Lower lobe of right lung (tissue), 2 donors: ENCODE measurements around the gene CYP4Z1. TPM values are rescaled to one million over a fixed set of nuclear protein-coding genes. Genes with fewer than 3 reads are reported as not detected.

ENCODE experiments used
- ATAC-seq, 2 donors: fragments of 200-7000 bp; cut with Tn5 transposase; one replicate each; pipeline ENCODE4 v1.9.1; 2020 to 2022; ENCODE audit warnings: mild to moderate bottlenecking in 2 of 2, moderate library complexity in 2 of 2
- DNase-seq: peaks from one replicate; pipeline ENCODE4 v3.0.0-alpha.2; 2020
- H3K27ac ChIP-seq: fragments of 200-600 bp; one replicate; pipeline ENCODE4 v1.8.0; 2022
- H3K27me3 ChIP-seq: fragments of 200-600 bp; one replicate; pipeline ENCODE4 v1.8.0; 2022; ENCODE audit warnings: low read depth
- H3K36me3 ChIP-seq: fragments of 200-600 bp; one replicate; pipeline ENCODE4 v1.8.0; 2022; ENCODE audit warnings: mild to moderate bottlenecking
- H3K4me1 ChIP-seq: fragments of 200-600 bp; one replicate; pipeline ENCODE4 v1.8.0; 2022
- H3K4me3 ChIP-seq: fragments of 200-600 bp; one replicate; pipeline ENCODE4 v1.8.0; 2022; ENCODE audit warnings: mild to moderate bottlenecking
- H3K9me3 ChIP-seq: fragments of 200-600 bp; one replicate; pipeline ENCODE4 v1.8.0; 2022
- intact Hi-C: fragments of 100-400 bp; cut with DNase I; formaldehyde crosslinking; loops from one replicate; pipeline ENCODE4 v1.11.0; 2022
- long read RNA-seq: library from polyadenylated mRNA; unstranded; transcript quantifications from one replicate; pipeline ENCODE4 v2.0.0, GENCODE V29; 2021
- total RNA-seq: library from RNA; stranded (reverse); fragmentation: NEBNext Ultra II Directional; extraction: Animal tissue kit (Norgen Biotek cat#: 25700); gene quantifications from one replicate; pipeline ENCODE4 v1.2.1, GENCODE V29; 2021
- TF ChIP-seq, protein P1 (sequence below): fragments of 200-600 bp; IDR thresholded peaks from one replicate; pipeline ENCODE4 v1.8.0; 2022; ENCODE audit warnings: antibody characterized with exemption, mild to moderate bottlenecking
- donor health status: DM: no; HTN: yes; CAD: no; lungs with severe emphysema.

The CYP4Z1 gene, protein sequence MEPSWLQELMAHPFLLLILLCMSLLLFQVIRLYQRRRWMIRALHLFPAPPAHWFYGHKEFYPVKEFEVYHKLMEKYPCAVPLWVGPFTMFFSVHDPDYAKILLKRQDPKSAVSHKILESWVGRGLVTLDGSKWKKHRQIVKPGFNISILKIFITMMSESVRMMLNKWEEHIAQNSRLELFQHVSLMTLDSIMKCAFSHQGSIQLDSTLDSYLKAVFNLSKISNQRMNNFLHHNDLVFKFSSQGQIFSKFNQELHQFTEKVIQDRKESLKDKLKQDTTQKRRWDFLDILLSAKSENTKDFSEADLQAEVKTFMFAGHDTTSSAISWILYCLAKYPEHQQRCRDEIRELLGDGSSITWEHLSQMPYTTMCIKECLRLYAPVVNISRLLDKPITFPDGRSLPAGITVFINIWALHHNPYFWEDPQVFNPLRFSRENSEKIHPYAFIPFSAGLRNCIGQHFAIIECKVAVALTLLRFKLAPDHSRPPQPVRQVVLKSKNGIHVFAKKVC
- total RNA-seq = 1.4 TPM
- long read RNA-seq, partial matches to known transcripts = 0 of 1 reads
- long read RNA-seq, other reads (novel, unspliced or antisense) = 1 of 1 reads

DNA sequence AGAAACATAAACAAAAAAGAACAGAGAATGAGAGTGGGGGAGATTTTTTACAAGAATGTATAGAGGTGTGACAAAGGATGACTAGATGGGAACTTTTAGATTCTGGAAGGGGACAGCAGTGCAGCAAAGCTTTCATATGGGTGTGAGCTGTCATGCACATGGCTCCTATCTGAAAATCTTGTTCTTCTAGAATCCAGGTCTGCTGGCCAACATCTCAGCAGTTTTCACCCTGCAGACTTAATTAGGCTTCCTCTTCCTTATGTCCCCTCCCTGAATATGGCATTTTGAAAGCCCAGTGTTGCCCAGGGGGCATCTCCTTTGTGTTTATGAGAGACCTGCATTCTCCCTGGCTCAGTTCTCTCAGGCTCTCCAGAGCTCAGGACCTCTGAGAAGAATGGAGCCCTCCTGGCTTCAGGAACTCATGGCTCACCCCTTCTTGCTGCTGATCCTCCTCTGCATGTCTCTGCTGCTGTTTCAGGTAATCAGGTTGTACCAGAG, at the start of gene CYP4Z1:
CYP4Z1 (plus strand) TSS at position 135 of the 498 bp plus-strand sequence; CDS start at position 395, 260 bp downstream.
- intact Hi-C loops = no loop called here
- H3K36me3 ChIP-seq = no peaks in the 10 kb centered on the region
- DNase-seq = no peak
- no peaks in the 10 kb centered on the region for H3K27me3 ChIP-seq
- TF ChIP-seq, protein P1, sequence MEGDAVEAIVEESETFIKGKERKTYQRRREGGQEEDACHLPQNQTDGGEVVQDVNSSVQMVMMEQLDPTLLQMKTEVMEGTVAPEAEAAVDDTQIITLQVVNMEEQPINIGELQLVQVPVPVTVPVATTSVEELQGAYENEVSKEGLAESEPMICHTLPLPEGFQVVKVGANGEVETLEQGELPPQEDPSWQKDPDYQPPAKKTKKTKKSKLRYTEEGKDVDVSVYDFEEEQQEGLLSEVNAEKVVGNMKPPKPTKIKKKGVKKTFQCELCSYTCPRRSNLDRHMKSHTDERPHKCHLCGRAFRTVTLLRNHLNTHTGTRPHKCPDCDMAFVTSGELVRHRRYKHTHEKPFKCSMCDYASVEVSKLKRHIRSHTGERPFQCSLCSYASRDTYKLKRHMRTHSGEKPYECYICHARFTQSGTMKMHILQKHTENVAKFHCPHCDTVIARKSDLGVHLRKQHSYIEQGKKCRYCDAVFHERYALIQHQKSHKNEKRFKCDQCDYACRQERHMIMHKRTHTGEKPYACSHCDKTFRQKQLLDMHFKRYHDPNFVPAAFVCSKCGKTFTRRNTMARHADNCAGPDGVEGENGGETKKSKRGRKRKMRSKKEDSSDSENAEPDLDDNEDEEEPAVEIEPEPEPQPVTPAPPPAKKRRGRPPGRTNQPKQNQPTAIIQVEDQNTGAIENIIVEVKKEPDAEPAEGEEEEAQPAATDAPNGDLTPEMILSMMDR = no peak
- no peaks in the 10 kb centered on the region for H3K4me1 ChIP-seq
- H3K27ac ChIP-seq = no peak within 1 kb of the TSS
- no peak within 1 kb of the TSS for H3K4me3 ChIP-seq
- H3K9me3 ChIP-seq = no peaks in the 10 kb centered on the region
- no peak for ATAC-seq

DNA sequence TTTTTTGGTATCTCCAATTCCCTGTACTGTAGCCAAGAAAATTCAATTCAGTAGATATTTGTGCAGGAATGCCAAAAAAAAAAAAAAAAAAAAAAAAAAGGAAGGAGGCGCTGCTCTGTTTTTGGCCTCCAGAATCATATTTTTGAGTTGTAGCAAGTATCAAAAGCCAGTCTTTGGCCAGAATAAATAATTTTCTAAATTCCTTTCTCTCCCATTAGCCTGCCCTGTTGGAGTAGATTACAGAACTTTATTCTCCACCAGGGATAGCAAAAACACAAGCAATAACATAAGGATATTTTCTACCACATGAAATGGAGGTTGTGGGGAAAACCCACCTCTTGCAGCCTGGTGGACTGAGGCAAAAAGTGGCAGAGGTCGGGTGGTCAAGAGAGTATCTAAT, 46.0 kb upstream of the CYP4Z1 start:
- no peaks in the 10 kb centered on the region for H3K9me3 ChIP-seq
- peaks cover 11% of the 10 kb centered on the region for H3K4me1 ChIP-seq
- H3K4me3 ChIP-seq = no peak overlapping the region
- DNase-seq = no peak
- ATAC-seq = no peak
- H3K27ac ChIP-seq = no peak overlapping the region
- TF ChIP-seq, protein P1 = no peak
- intact Hi-C loops = no loop called here
- H3K36me3 ChIP-seq = no peaks in the 10 kb centered on the region
- peaks cover 12% of the 10 kb centered on the region for H3K27me3 ChIP-seq

DNA sequence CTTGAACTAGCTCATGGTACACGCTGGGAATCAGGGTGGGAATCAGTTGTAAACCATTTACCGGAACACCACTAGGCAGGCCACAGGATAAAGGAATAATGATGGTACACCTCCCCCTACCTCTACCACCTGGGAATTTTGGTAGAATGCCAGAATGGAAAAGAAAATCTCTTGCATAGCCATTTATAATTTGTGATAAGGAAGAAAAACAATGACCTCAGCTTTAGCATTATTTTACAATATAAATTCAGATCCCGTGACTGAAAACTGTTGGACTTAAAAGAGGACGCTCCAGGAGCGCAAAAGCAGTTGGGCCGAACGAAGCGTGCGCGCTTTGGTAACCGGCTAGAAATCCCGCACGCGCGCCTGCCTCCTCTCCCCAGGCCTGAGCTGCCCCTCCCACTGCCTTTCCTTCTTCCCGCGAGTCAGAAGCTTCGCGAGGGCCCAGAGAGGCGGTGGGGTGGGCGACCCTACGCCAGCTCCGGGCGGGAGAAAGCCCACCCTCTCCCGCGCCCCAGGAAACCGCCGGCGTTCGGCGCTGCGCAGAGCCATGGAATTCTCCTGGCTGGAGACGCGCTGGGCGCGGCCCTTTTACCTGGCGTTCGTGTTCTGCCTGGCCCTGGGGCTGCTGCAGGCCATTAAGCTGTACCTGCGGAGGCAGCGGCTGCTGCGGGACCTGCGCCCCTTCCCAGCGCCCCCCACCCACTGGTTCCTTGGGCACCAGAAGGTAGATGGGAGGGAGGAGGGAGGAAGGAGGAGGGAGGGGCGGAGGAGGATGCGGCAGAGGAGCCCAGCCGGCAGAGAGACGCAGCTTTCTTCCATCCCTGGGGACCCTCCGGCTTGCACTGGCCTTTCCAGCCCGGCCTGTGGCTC, 43.5 kb upstream of the CYP4Z1 start, which contains the start of gene CYP4X1:
CYP4X1 (plus strand) TSS at position 402 of the 873 bp plus-strand sequence; CDS start at position 551, 149 bp downstream.
- ATAC-seq (peak; percentile 72 to 82), DNase-seq (peak; percentile 59)
- Histone ChIP-seq H3K27ac (peak within 1 kb of the TSS; percentile 46), H3K36me3 (no peaks in the 10 kb centered on the region), H3K4me3 (peak within 1 kb of the TSS; percentile 54), H3K4me1 (peaks cover 11% of the 10 kb centered on the region), H3K27me3 (peaks cover 12% of the 10 kb centered on the region), H3K9me3 (no peaks in the 10 kb centered on the region)
- intact Hi-C loops = no loop called here
- TF ChIP-seq, protein P1 = no peak

DNA sequence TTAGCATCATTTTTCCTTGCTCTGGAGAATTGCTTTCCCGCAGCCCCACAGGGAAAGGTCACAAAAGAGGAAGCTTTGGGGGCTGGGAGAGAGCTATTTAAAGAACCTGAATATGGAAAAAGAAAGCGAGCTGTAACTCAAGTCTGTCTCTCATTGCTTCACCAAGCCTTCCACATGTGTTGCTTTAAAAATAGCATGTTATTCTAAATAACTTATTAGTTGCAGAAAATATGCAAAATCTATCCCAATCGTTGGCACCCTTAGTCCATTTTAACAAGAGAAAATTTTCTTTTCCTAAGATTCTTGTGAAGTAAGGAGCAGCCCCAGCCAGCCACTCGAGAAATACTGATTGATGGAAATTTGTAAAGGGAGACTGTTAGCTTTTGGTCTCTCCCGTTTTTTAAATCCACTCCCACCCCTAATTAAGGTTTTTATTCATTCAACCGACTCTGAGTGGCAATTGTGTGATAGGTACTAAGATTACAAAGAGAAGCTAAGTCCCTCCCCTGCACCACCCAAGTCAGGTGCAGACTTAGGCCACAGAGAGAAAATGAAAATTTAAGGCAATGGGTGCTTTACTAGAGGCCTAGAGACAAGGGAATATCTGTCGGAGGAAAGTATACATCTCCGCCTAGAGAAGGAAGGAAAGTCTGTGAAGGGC, 42.8 kb upstream of the CYP4Z1 start:
- ATAC-seq = no peak
- H3K9me3 ChIP-seq = no peaks in the 10 kb centered on the region
- no peaks in the 10 kb centered on the region for H3K36me3 ChIP-seq
- H3K27me3 ChIP-seq = peaks cover 12% of the 10 kb centered on the region
- DNase-seq = no peak
- H3K4me3 ChIP-seq = peak overlapping the region; percentile 54
- intact Hi-C loops = no loop called here
- TF ChIP-seq, protein P1 = no peak
- no peak overlapping the region for H3K27ac ChIP-seq
- peaks cover 11% of the 10 kb centered on the region for H3K4me1 ChIP-seq
